Trophoblast cell (in vitro differentiated cells and primary cell): Measurements from ENCODE around the gene DLEC1.
A peak's percentile ranks its signal among the peaks of the same experiment; 100 is the strongest.

Source experiments
- DNase-seq, 2 donors: peaks; one replicate each; pipeline ENCODE4 v3.0.0-alpha.2; 2016
- H2AFZ ChIP-seq: 2 replicates; pipeline ENCODE4 v1.6.1; 2013; ENCODE audit warnings: low read length, moderate library complexity, mild to moderate bottlenecking; ENCODE audit not compliant: insufficient read depth, poor library complexity
- H2AK5ac ChIP-seq: 2 replicates; pipeline ENCODE4 v1.6.1; 2013; ENCODE audit warnings: mild to moderate bottlenecking, low read length
- H2BK120ac ChIP-seq: 2 replicates; pipeline ENCODE4 v1.6.1; 2013; ENCODE audit warnings: low read length, mild to moderate bottlenecking, moderate library complexity; ENCODE audit not compliant: insufficient read depth, poor library complexity
- H2BK12ac ChIP-seq: 2 replicates; pipeline ENCODE4 v1.6.1; 2013; ENCODE audit warnings: mild to moderate bottlenecking, low read length, moderate library complexity
- H2BK5ac ChIP-seq: 2 replicates; pipeline ENCODE4 v1.6.1; 2013; ENCODE audit warnings: low read length, low read depth, moderate library complexity, mild to moderate bottlenecking; ENCODE audit not compliant: poor library complexity
- H3K14ac ChIP-seq: 2 replicates; pipeline ENCODE4 v1.6.1; 2013; ENCODE audit warnings: mild to moderate bottlenecking, low read length
- H3K18ac ChIP-seq: 2 replicates; pipeline ENCODE4 v1.6.1; 2013; ENCODE audit warnings: mild to moderate bottlenecking, low read length
- H3K23ac ChIP-seq: 2 replicates; pipeline ENCODE4 v1.6.1; 2013; ENCODE audit warnings: low read length
- H3K27ac ChIP-seq: 2 replicates; pipeline ENCODE4 v1.5.1; 2013; ENCODE audit warnings: low read depth, mild to moderate bottlenecking, inconsistent platforms, low read length, moderate library complexity
- H3K27me3 ChIP-seq: 2 replicates; pipeline ENCODE4 v1.6.1; 2013; ENCODE audit warnings: inconsistent platforms, mild to moderate bottlenecking, low read length, moderate library complexity; ENCODE audit not compliant: insufficient read depth
- H3K36me3 ChIP-seq, 2 experiments: 1 replicate in 1 of 2; 2 replicates in 1 of 2; pipeline ENCODE4 v1.6.1; 2013; ENCODE audit warnings: low read length in 2 of 2, mild to moderate bottlenecking in 2 of 2, moderate library complexity in 1 of 2; ENCODE audit not compliant: insufficient read depth in 2 of 2, control insufficient read depth in 1 of 2
- H3K4ac ChIP-seq: 2 replicates; pipeline ENCODE4 v1.6.1; 2013; ENCODE audit warnings: low read depth, mild to moderate bottlenecking, low read length, moderate library complexity
- H3K4me1 ChIP-seq, 2 experiments: 1 replicate in 1 of 2; 2 replicates in 1 of 2; pipeline ENCODE4 v1.6.1; 2013; ENCODE audit warnings: low read length in 2 of 2, mild to moderate bottlenecking in 2 of 2, moderate library complexity in 1 of 2; ENCODE audit not compliant: insufficient read depth in 2 of 2, control insufficient read depth in 1 of 2
- H3K4me2 ChIP-seq: 2 replicates; pipeline ENCODE4 v1.6.1; 2013; ENCODE audit warnings: inconsistent platforms, mild to moderate bottlenecking, low read length, moderate library complexity
- H3K4me3 ChIP-seq: 2 replicates; pipeline ENCODE4 v1.5.1; 2013; ENCODE audit warnings: mild to moderate bottlenecking, low read depth, low read length, inconsistent platforms
- H3K79me1 ChIP-seq: one replicate; pipeline ENCODE4 v1.6.1; 2013; ENCODE audit warnings: low read length
- H3K79me2 ChIP-seq: 2 replicates; pipeline ENCODE4 v1.6.1; 2013; ENCODE audit warnings: low read length, mild to moderate bottlenecking; ENCODE audit not compliant: control insufficient read depth, insufficient read depth, poor library complexity
- H3K9ac ChIP-seq: 2 replicates; pipeline ENCODE4 v1.6.1; 2013; ENCODE audit warnings: mild to moderate bottlenecking, low read length
- H3K9me3 ChIP-seq: 2 replicates; pipeline ENCODE4 v1.6.1; 2013; ENCODE audit warnings: low read depth, mild to moderate bottlenecking, control low read depth, inconsistent platforms, low read length; ENCODE audit not compliant: insufficient read depth
- H4K12ac ChIP-seq: 2 replicates; pipeline ENCODE4 v1.6.1; 2013; ENCODE audit warnings: low read depth, mild to moderate bottlenecking, low read length, moderate library complexity
- H4K8ac ChIP-seq: 2 replicates; pipeline ENCODE4 v1.6.1; 2013; ENCODE audit warnings: low read depth, mild to moderate bottlenecking, low read length, moderate library complexity
- H4K91ac ChIP-seq: one replicate; pipeline ENCODE4 v1.6.1; 2013; ENCODE audit warnings: low read depth, mild to moderate bottlenecking, low read length, moderate library complexity
- WGBS: extraction: QIAGEN DNeasy Blood & Tissue Kit; methylation state at CpG from one replicate; pipeline ENCODE4 v1.1.7; 2013; ENCODE audit warnings: missing lambda C conversion rate; ENCODE audit not compliant: insufficient read length, insufficient coverage; ENCODE audit errors: extremely low coverage; 5-methylcytosine and 5-hydroxymethylcytosine counted together

The DLEC1 gene

GRCh38 chr3:38039899-38040261, 872 bp downstream of the DLEC1 start:
- no peaks in the 10 kb centered on the region for H3K79me2 ChIP-seq
- no peak overlapping the region for H4K12ac ChIP-seq
- no CpG with 5 or more reads among the region's 11 CpGs for WGBS
- no peak overlapping the region for H3K4me2 ChIP-seq
- no peak overlapping the region for H2BK5ac ChIP-seq
- H3K27me3 ChIP-seq = peaks cover 6% of the 10 kb centered on the region
- no peaks in the 10 kb centered on the region for H3K79me1 ChIP-seq
- peak; percentile 30 to 37 for DNase-seq
- no peak overlapping the region for H3K23ac ChIP-seq
- H3K4ac ChIP-seq = no peak overlapping the region
- H3K27ac ChIP-seq = no peak overlapping the region
- H3K9me3 ChIP-seq = no peaks in the 10 kb centered on the region
- H2BK12ac ChIP-seq = no peak overlapping the region
- H4K8ac ChIP-seq = no peak overlapping the region
- no peak overlapping the region for H3K14ac ChIP-seq
- no peak overlapping the region for H3K4me3 ChIP-seq
- no peak overlapping the region for H3K9ac ChIP-seq
- no peak overlapping the region for H2BK120ac ChIP-seq
- peaks cover 7 to 8% of the 10 kb centered on the region in 2 experiments for H3K4me1 ChIP-seq
- no peak overlapping the region for H2AK5ac ChIP-seq
- no peaks in the 10 kb centered on the region for H3K36me3 ChIP-seq
- H4K91ac ChIP-seq = no peak overlapping the region
- H3K18ac ChIP-seq = no peak overlapping the region
- no peak overlapping the region for H2AFZ ChIP-seq

- H3K9ac ChIP-seq = no peak overlapping the region
- no CpG with 5 or more reads among the region's 5 CpGs for WGBS
- no peaks in the 10 kb centered on the region for H3K36me3 ChIP-seq
- H3K23ac ChIP-seq = no peak overlapping the region
- no peak overlapping the region for H2BK5ac ChIP-seq
- no peak overlapping the region for H3K4ac ChIP-seq
- H3K4me1 ChIP-seq = peaks cover 7 to 8% of the 10 kb centered on the region in 2 experiments
- no peaks in the 10 kb centered on the region for H3K79me1 ChIP-seq
- no peak overlapping the region for H3K4me2 ChIP-seq
- H2AFZ ChIP-seq = no peak overlapping the region
- H3K14ac ChIP-seq = no peak overlapping the region
- H2AK5ac ChIP-seq = no peak overlapping the region
- H3K79me2 ChIP-seq = no peaks in the 10 kb centered on the region
- H3K27ac ChIP-seq = no peak overlapping the region
- no peak overlapping the region for H4K91ac ChIP-seq
- H4K12ac ChIP-seq = no peak overlapping the region
- H2BK12ac ChIP-seq = no peak overlapping the region
- no peak overlapping the region for H3K18ac ChIP-seq
- no peak overlapping the region for H2BK120ac ChIP-seq
- no peak overlapping the region for H3K4me3 ChIP-seq
- DNase-seq = no peak
- no peaks in the 10 kb centered on the region for H3K9me3 ChIP-seq
- no peak overlapping the region for H4K8ac ChIP-seq
- H3K27me3 ChIP-seq = peaks cover 6% of the 10 kb centered on the region
These were observed 1.4 kb downstream of the DLEC1 start for GRCh38 chr3:38040401-38040800.

- Histone ChIP-seq H4K91ac (no peak overlapping the region), H3K23ac (no peak overlapping the region)
- no CpG with 5 or more reads among the region's 4 CpGs for WGBS
These were observed 4.5 kb downstream of the DLEC1 start for GRCh38 chr3:38043486-38043885.

GRCh38 chr3:38046027-38046426, 7.0 kb downstream of the DLEC1 start:
- H3K79me2 ChIP-seq = no peaks in the 10 kb centered on the region
- H3K27me3 ChIP-seq = peaks cover 2% of the 10 kb centered on the region
- no peak overlapping the region for H2BK12ac ChIP-seq
- no peak overlapping the region for H3K4ac ChIP-seq
- no peak overlapping the region for H4K8ac ChIP-seq
- no peak overlapping the region for H2BK120ac ChIP-seq
- H4K91ac ChIP-seq = no peak overlapping the region
- H3K4me1 ChIP-seq = no peaks in the 10 kb centered on the region
- no peak overlapping the region for H2BK5ac ChIP-seq
- no CpG with 5 or more reads among the region's 4 CpGs for WGBS
- no peak overlapping the region for H2AK5ac ChIP-seq
- no peak overlapping the region for H3K9ac ChIP-seq
- H3K79me1 ChIP-seq = no peaks in the 10 kb centered on the region
- no peaks in the 10 kb centered on the region for H3K36me3 ChIP-seq
- H3K14ac ChIP-seq = no peak overlapping the region
- no peak overlapping the region for H4K12ac ChIP-seq
- no peak overlapping the region for H3K4me3 ChIP-seq
- H3K27ac ChIP-seq = no peak overlapping the region
- no peaks in the 10 kb centered on the region for H3K9me3 ChIP-seq
- H3K23ac ChIP-seq = no peak overlapping the region
- DNase-seq = no peak
- H3K4me2 ChIP-seq = no peak overlapping the region
- no peak overlapping the region for H3K18ac ChIP-seq
- no peak overlapping the region for H2AFZ ChIP-seq

More at GRCh38 chr3:38043486-38043885, 4.5 kb downstream of the DLEC1 start:
- H4K8ac ChIP-seq = no peak overlapping the region
- no peak overlapping the region for H3K9ac ChIP-seq
- no peak overlapping the region for H2BK120ac ChIP-seq
- H3K9me3 ChIP-seq = no peaks in the 10 kb centered on the region
- H2AFZ ChIP-seq = no peak overlapping the region
- H3K4ac ChIP-seq = no peak overlapping the region
- H2AK5ac ChIP-seq = no peak overlapping the region
- no peaks in the 10 kb centered on the region for H3K79me1 ChIP-seq
- no peak overlapping the region for H2BK5ac ChIP-seq
- no peak overlapping the region for H3K4me3 ChIP-seq
- no peak overlapping the region for H3K4me2 ChIP-seq
- DNase-seq = no peak
- H3K27ac ChIP-seq = no peak overlapping the region
- H3K36me3 ChIP-seq = no peaks in the 10 kb centered on the region
- peaks cover 7 to 8% of the 10 kb centered on the region in 2 experiments for H3K4me1 ChIP-seq
- peaks cover 6% of the 10 kb centered on the region for H3K27me3 ChIP-seq
- no peak overlapping the region for H4K12ac ChIP-seq
- no peaks in the 10 kb centered on the region for H3K79me2 ChIP-seq
- H2BK12ac ChIP-seq = no peak overlapping the region
- H3K18ac ChIP-seq = no peak overlapping the region
- H3K14ac ChIP-seq = no peak overlapping the region
